IMR-90 (cell line): ENCODE results near the gene MGAT1. TPM values are rescaled to one million over a fixed set of nuclear protein-coding genes. Genes with fewer than 3 reads are reported as not detected.

Source experiments
- ATAC-seq: fragments of 200-7000 bp; cut with Tn5 transposase; 2 replicates; pipeline ENCODE4 v1.9.1; 2020; ENCODE audit warnings: low read depth, mild to moderate bottlenecking, moderate library complexity
- BruUV-seq: library from RNA; stranded (reverse); fragments of 400-500 nt; replicated peaks from 2 replicates; lab custom pipeline; 2021; lab: Mats Ljungman, UMichigan
- CTCF ChIA-PET: fragments of 300-600 bp; formaldehyde crosslinking; extraction: SDS; loops from one replicate; lab custom pipeline; 2021; ENCODE audit warnings: antibody characterized with exemption; lab: Yijun Ruan, JAX
- POLR2A ChIA-PET: fragments of 300-600 bp; sonication (Branson Sonifier 250); formaldehyde crosslinking; loops from one replicate; lab custom pipeline; 2022; ENCODE audit warnings: antibody characterized with exemption; ENCODE audit not compliant: unreplicated experiment; lab: Charles Lee
- DNase-seq: peaks from one replicate; pipeline ENCODE4 v3.0.0; 2013
- H2AFZ ChIP-seq: replicated peaks from 2 replicates; pipeline ENCODE3; 2013; ENCODE audit warnings: low read length, mild to moderate bottlenecking; ENCODE audit not compliant: poor library complexity
- H2AK5ac ChIP-seq: 2 replicates; pipeline ENCODE4 v1.6.1; 2013; ENCODE audit warnings: low read depth, low read length, inconsistent platforms
- H2AK9ac ChIP-seq: replicated peaks from 2 replicates; pipeline ENCODE3; 2013; ENCODE audit warnings: mild to moderate bottlenecking, low read depth, low read length, moderate library complexity; ENCODE audit not compliant: poor library complexity
- H2BK120ac ChIP-seq: 2 replicates; pipeline ENCODE4 v1.6.1; 2013; ENCODE audit warnings: low read depth, low read length, inconsistent platforms
- H2BK15ac ChIP-seq: 3 replicates; pipeline ENCODE4 v1.6.1; 2013; ENCODE audit warnings: low read depth, low read length, inconsistent platforms
- H2BK20ac ChIP-seq: 2 replicates; pipeline ENCODE4 v1.6.1; 2013; ENCODE audit warnings: low read depth, mild to moderate bottlenecking, inconsistent platforms, low read length, moderate library complexity
- H2BK5ac ChIP-seq: 2 replicates; pipeline ENCODE4 v1.6.1; 2013; ENCODE audit warnings: mild to moderate bottlenecking, low read depth, low read length, inconsistent platforms; ENCODE audit not compliant: poor library complexity, severe bottlenecking
- H3K14ac ChIP-seq: replicated peaks from 2 replicates; pipeline ENCODE4 v1.6.1; 2013; ENCODE audit warnings: low read depth, low read length, inconsistent platforms
- H3K18ac ChIP-seq: 2 replicates; pipeline ENCODE4 v1.6.1; 2013; ENCODE audit warnings: low read depth, low read length, control low read depth
- H3K23ac ChIP-seq: 2 replicates; pipeline ENCODE4 v1.6.1; 2013; ENCODE audit warnings: low read depth, low read length, inconsistent platforms
- H3K27ac ChIP-seq: 2 replicates; pipeline ENCODE4 v1.5.1; 2013; ENCODE audit warnings: mild to moderate bottlenecking, control low read depth, low read length; ENCODE audit not compliant: insufficient read depth
- H3K27me3 ChIP-seq: 2 replicates; pipeline ENCODE4 v1.6.1; 2013; ENCODE audit warnings: low read length; ENCODE audit not compliant: control insufficient read depth, insufficient read depth
- H3K36me3 ChIP-seq: 2 replicates; pipeline ENCODE4 v1.6.1; 2013; ENCODE audit warnings: low read length, mixed read lengths; ENCODE audit not compliant: control insufficient read depth, insufficient read depth
- H3K4ac ChIP-seq: 2 replicates; pipeline ENCODE4 v1.6.1; 2013; ENCODE audit warnings: low read depth, low read length, inconsistent platforms
- H3K4me1 ChIP-seq: 2 replicates; pipeline ENCODE4 v1.6.1; 2013; ENCODE audit warnings: low read length, mixed read lengths; ENCODE audit not compliant: control insufficient read depth, insufficient read depth
- H3K4me2 ChIP-seq: 2 replicates; pipeline ENCODE4 v1.6.1; 2013; ENCODE audit warnings: low read depth, mild to moderate bottlenecking, control low read depth, low read length, moderate library complexity
- H3K4me3 ChIP-seq: 2 replicates; pipeline ENCODE4 v1.5.1; 2013; ENCODE audit warnings: low read depth, mild to moderate bottlenecking, control low read depth, low read length, moderate library complexity; ENCODE audit not compliant: insufficient read depth
- H3K56ac ChIP-seq: 2 replicates; pipeline ENCODE4 v1.6.1; 2013; ENCODE audit warnings: low read length, inconsistent platforms; ENCODE audit not compliant: insufficient read depth; ENCODE audit errors: extremely low read depth
- H3K79me1 ChIP-seq, 2 experiments: 2 replicates each; pipeline ENCODE4 v1.6.1; 2013; ENCODE audit warnings: low read length in 2 of 2, inconsistent platforms in 1 of 2, low read depth in 1 of 2
- H3K9ac ChIP-seq: 2 replicates; pipeline ENCODE4 v1.6.1; 2013; ENCODE audit warnings: low read depth, low read length, control low read depth
- H3K9me1 ChIP-seq: 2 replicates; pipeline ENCODE4 v1.6.1; 2013; ENCODE audit warnings: low read length, inconsistent platforms; ENCODE audit not compliant: insufficient read depth
- H3K9me3 ChIP-seq: 2 replicates; pipeline ENCODE4 v1.6.1; 2013; ENCODE audit warnings: low read length; ENCODE audit not compliant: control insufficient read depth, insufficient read depth
- H4K20me1 ChIP-seq: 2 replicates; pipeline ENCODE4 v1.6.1; 2013; ENCODE audit warnings: low read length, inconsistent platforms; ENCODE audit not compliant: insufficient read depth
- H4K5ac ChIP-seq: 2 replicates; pipeline ENCODE4 v1.6.1; 2013; ENCODE audit warnings: mild to moderate bottlenecking, low read depth, low read length, control low read depth
- H4K8ac ChIP-seq, 2 experiments: 2 replicates each; pipeline ENCODE4 v1.6.1; 2013; ENCODE audit warnings: low read depth in 2 of 2, low read length in 2 of 2, control low read depth in 1 of 2, inconsistent platforms in 1 of 2
- H4K91ac ChIP-seq: 2 replicates; pipeline ENCODE4 v1.6.1; 2013; ENCODE audit warnings: low read depth, low read length, inconsistent platforms; ENCODE audit not compliant: insufficient read depth
- BHLHE40 ChIP-seq: fragments of 150-350 bp; IDR thresholded peaks from 2 replicates; pipeline ENCODE4 v1.6.1; 2016; ENCODE audit warnings: mild to moderate bottlenecking, low read depth, low read length
- CEBPB ChIP-seq: IDR thresholded peaks from 2 replicates; pipeline ENCODE4 v1.6.1; 2012; ENCODE audit warnings: low read depth, low read length, improper control_type of control experiment
- CHD1 ChIP-seq: IDR thresholded peaks from 2 replicates; pipeline ENCODE4 v1.6.1; 2012; ENCODE audit warnings: low read depth, low read length, improper control_type of control experiment
- FOS ChIP-seq: fragments of 150-350 bp; IDR thresholded peaks from 2 replicates; pipeline ENCODE4 v1.6.1; 2016; ENCODE audit warnings: low read depth, low read length
- MAFK ChIP-seq: IDR thresholded peaks from 2 replicates; pipeline ENCODE4 v1.6.1; 2012; ENCODE audit warnings: low read depth, low read length, improper control_type of control experiment
- MAZ ChIP-seq: IDR thresholded peaks from 2 replicates; pipeline ENCODE4 v1.6.1; 2012; ENCODE audit warnings: low read depth, mild to moderate bottlenecking, low read length, improper control_type of control experiment, moderate library complexity, borderline replicate concordance
- MXI1 ChIP-seq: IDR thresholded peaks from 2 replicates; pipeline ENCODE4 v1.6.1; 2012; ENCODE audit warnings: low read depth, mild to moderate bottlenecking, low read length, moderate library complexity, borderline replicate concordance
- NFE2L2 ChIP-seq: fragments of 150-350 bp; IDR thresholded peaks from 2 replicates; pipeline ENCODE4 v1.6.1; 2016; ENCODE audit warnings: low read depth, mild to moderate bottlenecking, low read length
- POLR2A ChIP-seq: IDR thresholded peaks from 2 replicates; pipeline ENCODE4 v1.6.1; 2012; ENCODE audit warnings: mild to moderate bottlenecking, low read depth, low read length
- RAD21 ChIP-seq: IDR thresholded peaks from 2 replicates; pipeline ENCODE4 v1.6.1; 2012; ENCODE audit warnings: low read length, improper control_type of control experiment
- RCOR1 ChIP-seq: IDR thresholded peaks from 2 replicates; pipeline ENCODE4 v1.6.1; 2012; ENCODE audit warnings: mild to moderate bottlenecking, low read length, improper control_type of control experiment; ENCODE audit not compliant: insufficient replicate concordance
- RFX5 ChIP-seq: IDR thresholded peaks from 2 replicates; pipeline ENCODE4 v1.8.0; 2012; ENCODE audit warnings: low read depth, mild to moderate bottlenecking, low read length, moderate library complexity
- SMC3 ChIP-seq: fragments of 150-350 bp; IDR thresholded peaks from 2 replicates; pipeline ENCODE4 v1.6.1; 2016; ENCODE audit warnings: low read depth, mild to moderate bottlenecking, antibody characterized with exemption, low read length, moderate library complexity
- WGBS, 2 experiments: methylation state at CpG; one replicate each; pipeline versions ENCODE4 v1.1.5 to v1.1.7; 2013; ENCODE audit warnings: missing lambda C conversion rate in 2 of 2; ENCODE audit not compliant: insufficient read length in 1 of 2; ENCODE audit errors: extremely low coverage in 2 of 2; 5-methylcytosine and 5-hydroxymethylcytosine counted together
- dilution Hi-C: fragments of 300-500 bp; cut with HindIII; formaldehyde crosslinking; loops from one replicate; pipeline ENCODE4 v1.14.3; 2018; ENCODE audit warnings: low sequenced_read_pairs; ENCODE audit not compliant: unreplicated experiment
- in situ Hi-C: fragments of 300-500 bp; cut with MboI; formaldehyde crosslinking; loops from 3 replicates; pipeline ENCODE4 v1.14.3; 2019; ENCODE audit warnings: low sequenced_read_pairs, inconsistent platforms, mixed read lengths
- intact Hi-C: fragments of 100-400 bp; cut with micrococcal nuclease; formaldehyde crosslinking; loops from 2 replicates; pipeline ENCODE4 v1.10.0; 2022
- polyA plus RNA-seq, 3 experiments: library from polyadenylated mRNA; depleted of rRNA; stranded (reverse); fragments of >200 nt; gene quantifications; 2 replicates each; pipeline ENCODE4 v1.2.3, GENCODE V29; 2012; ENCODE audit warnings: low replicate concordance in 1 of 3
- total RNA-seq: library from RNA; depleted of rRNA; stranded (reverse); fragments of >200 nt; gene quantifications from 2 replicates; pipeline ENCODE4 v1.2.3, GENCODE V29; 2012
- TF ChIP-seq, protein P1 (sequence below): fragments of 150-350 bp; IDR thresholded peaks from 2 replicates; pipeline ENCODE4 v1.6.1; 2016; ENCODE audit warnings: low read depth, mild to moderate bottlenecking, low read length, moderate library complexity, borderline replicate concordance
- TF ChIP-seq, protein P2 (sequence below): conservative IDR thresholded peaks from 2 replicates; pipeline ENCODE4 v1.5.1; 2012; ENCODE audit warnings: mild to moderate bottlenecking, low read depth, low read length, improper control_type of control experiment
- TF ChIP-seq, protein P3 (sequence below): fragments of 150-350 bp; IDR thresholded peaks from 2 replicates; pipeline ENCODE4 v1.6.1; 2017; ENCODE audit warnings: mild to moderate bottlenecking, antibody characterized with exemption, low read length, low read depth

MGAT1 gene
- total and polyA plus RNA-seq, 2 of the 4 experiments (the other 2 are of a cell fraction), result 56.3 to 141 TPM

DNA sequence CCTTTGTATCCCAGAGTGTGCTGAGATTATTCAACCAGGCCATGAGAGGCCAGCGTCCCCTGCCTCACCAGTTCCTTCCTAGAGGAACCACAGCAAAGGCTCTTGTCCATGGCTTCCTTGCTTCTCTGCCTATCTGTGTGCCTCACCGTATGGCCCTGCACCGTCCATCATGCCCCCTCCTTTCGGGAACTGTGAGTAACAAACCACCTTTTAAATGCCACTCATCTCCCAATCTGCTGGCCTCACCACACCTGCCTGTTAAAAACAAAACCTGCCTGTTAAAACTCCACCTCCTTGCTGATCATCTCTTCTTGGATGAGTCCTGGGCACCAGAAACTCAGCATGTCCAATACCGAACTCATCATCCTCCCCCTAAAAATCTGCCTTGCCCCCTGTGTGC lies 58.4 kb downstream of the MGAT1 start:
- POLR2A ChIA-PET, result no interaction called here
- ATAC-seq (no peak), DNase-seq (no peak)
- Histone ChIP-seq H3K4me3 (no peak overlapping the region), H2BK15ac (no peak overlapping the region), H3K4ac (no peak overlapping the region), H4K8ac (no peak overlapping the region), H4K20me1 (no peaks in the 10 kb centered on the region), H3K36me3 (no peaks in the 10 kb centered on the region), H2BK20ac (no peak overlapping the region), H3K9me3 (no peaks in the 10 kb centered on the region; the same call in 1 of the 2 replicates), H2BK120ac (no peak overlapping the region), H3K4me1 (no peaks in the 10 kb centered on the region), H3K9me1 (no peaks in the 10 kb centered on the region), H2AK9ac (no peak overlapping the region), H2BK5ac (no peak overlapping the region), H3K18ac (no peak overlapping the region), H3K56ac (no peak overlapping the region), H3K27ac (no peak overlapping the region), H2AFZ (no peak overlapping the region), H3K4me2 (no peak overlapping the region), H4K91ac (no peak overlapping the region), H3K9ac (no peak overlapping the region), H3K23ac (no peak overlapping the region), H3K79me1 (no peaks in the 10 kb centered on the region), H2AK5ac (no peak overlapping the region), H3K14ac (no peak overlapping the region), H4K5ac (no peak overlapping the region), H3K27me3 (no peaks in the 10 kb centered on the region; the same call in 1 of the 2 replicates)
- BruUV-seq, result no TSS peak
- 47% methylated on average over 3 of the region's 5 CpGs; no CpG with 5 or more reads in 1 of the 2 experiments for WGBS, 2 experiments
- intact Hi-C loops, result no loop called here
- no peak for TF ChIP-seq CEBPB
- TF ChIP-seq, protein P1, sequence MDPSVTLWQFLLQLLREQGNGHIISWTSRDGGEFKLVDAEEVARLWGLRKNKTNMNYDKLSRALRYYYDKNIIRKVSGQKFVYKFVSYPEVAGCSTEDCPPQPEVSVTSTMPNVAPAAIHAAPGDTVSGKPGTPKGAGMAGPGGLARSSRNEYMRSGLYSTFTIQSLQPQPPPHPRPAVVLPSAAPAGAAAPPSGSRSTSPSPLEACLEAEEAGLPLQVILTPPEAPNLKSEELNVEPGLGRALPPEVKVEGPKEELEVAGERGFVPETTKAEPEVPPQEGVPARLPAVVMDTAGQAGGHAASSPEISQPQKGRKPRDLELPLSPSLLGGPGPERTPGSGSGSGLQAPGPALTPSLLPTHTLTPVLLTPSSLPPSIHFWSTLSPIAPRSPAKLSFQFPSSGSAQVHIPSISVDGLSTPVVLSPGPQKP, result no peak
- TF ChIP-seq RFX5, result no peak
- TF ChIP-seq BHLHE40, result no peak
- TF ChIP-seq MXI1, result no peak
- no peak for TF ChIP-seq MAFK
- no peak for TF ChIP-seq RCOR1
- TF ChIP-seq, protein P2, sequence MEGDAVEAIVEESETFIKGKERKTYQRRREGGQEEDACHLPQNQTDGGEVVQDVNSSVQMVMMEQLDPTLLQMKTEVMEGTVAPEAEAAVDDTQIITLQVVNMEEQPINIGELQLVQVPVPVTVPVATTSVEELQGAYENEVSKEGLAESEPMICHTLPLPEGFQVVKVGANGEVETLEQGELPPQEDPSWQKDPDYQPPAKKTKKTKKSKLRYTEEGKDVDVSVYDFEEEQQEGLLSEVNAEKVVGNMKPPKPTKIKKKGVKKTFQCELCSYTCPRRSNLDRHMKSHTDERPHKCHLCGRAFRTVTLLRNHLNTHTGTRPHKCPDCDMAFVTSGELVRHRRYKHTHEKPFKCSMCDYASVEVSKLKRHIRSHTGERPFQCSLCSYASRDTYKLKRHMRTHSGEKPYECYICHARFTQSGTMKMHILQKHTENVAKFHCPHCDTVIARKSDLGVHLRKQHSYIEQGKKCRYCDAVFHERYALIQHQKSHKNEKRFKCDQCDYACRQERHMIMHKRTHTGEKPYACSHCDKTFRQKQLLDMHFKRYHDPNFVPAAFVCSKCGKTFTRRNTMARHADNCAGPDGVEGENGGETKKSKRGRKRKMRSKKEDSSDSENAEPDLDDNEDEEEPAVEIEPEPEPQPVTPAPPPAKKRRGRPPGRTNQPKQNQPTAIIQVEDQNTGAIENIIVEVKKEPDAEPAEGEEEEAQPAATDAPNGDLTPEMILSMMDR, result no peak
- TF ChIP-seq POLR2A, result no peak
- TF ChIP-seq FOS, result no peak
- TF ChIP-seq MAZ, result no peak
- no peak for TF ChIP-seq CHD1
- TF ChIP-seq NFE2L2, result no peak
- TF ChIP-seq, protein P3, sequence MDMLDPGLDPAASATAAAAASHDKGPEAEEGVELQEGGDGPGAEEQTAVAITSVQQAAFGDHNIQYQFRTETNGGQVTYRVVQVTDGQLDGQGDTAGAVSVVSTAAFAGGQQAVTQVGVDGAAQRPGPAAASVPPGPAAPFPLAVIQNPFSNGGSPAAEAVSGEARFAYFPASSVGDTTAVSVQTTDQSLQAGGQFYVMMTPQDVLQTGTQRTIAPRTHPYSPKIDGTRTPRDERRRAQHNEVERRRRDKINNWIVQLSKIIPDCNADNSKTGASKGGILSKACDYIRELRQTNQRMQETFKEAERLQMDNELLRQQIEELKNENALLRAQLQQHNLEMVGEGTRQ, result no peak
- no peak for TF ChIP-seq RAD21
- TF ChIP-seq SMC3, result no peak
- in situ Hi-C loops, result no loop called here
- CTCF ChIA-PET, result no interaction called here
- dilution Hi-C loops, result no loop called here
